HUES6 (cell line): ENCODE results near the gene ESYT1.

ENCODE experiments used
- H3K27ac ChIP-seq: 2 replicates; pipeline ENCODE4 v1.7.0; 2013; ENCODE audit warnings: low read depth, mild to moderate bottlenecking, low read length, inconsistent platforms
- H3K27me3 ChIP-seq: 2 replicates; pipeline ENCODE4 v1.6.1; 2013; ENCODE audit warnings: low read length; ENCODE audit not compliant: control insufficient read depth, insufficient read depth
- H3K36me3 ChIP-seq: 2 replicates; pipeline ENCODE4 v1.6.1; 2013; ENCODE audit warnings: low read length; ENCODE audit not compliant: control insufficient read depth, insufficient read depth
- H3K4me1 ChIP-seq: 2 replicates; pipeline ENCODE4 v1.6.1; 2013; ENCODE audit warnings: low read length; ENCODE audit not compliant: control insufficient read depth, insufficient read depth
- H3K4me3 ChIP-seq: 2 replicates; pipeline ENCODE4 v1.5.1; 2013; ENCODE audit warnings: low read depth, low read length
- H3K9ac ChIP-seq: one replicate; pipeline ENCODE4 v1.6.1; 2013; ENCODE audit warnings: mild to moderate bottlenecking, low read length
- H3K9me3 ChIP-seq: 2 replicates; pipeline ENCODE4 v1.6.1; 2013; ENCODE audit warnings: low read depth, low read length; ENCODE audit not compliant: control insufficient read depth, insufficient read depth

Gene ESYT1

GRCh38 chr12:56129206-56129941, 1.3 kb downstream of the ESYT1 start:
- Histone ChIP-seq H3K36me3 (peaks cover 41% of the 10 kb centered on the region), H3K27me3 (no peaks in the 10 kb centered on the region), H3K9me3 (no peaks in the 10 kb centered on the region), H3K4me1 (peaks cover 18% of the 10 kb centered on the region), H3K27ac (no peak overlapping the region), H3K9ac (peak overlapping the region; percentile 92), H3K4me3 (peak overlapping the region; percentile 98)

DNA sequence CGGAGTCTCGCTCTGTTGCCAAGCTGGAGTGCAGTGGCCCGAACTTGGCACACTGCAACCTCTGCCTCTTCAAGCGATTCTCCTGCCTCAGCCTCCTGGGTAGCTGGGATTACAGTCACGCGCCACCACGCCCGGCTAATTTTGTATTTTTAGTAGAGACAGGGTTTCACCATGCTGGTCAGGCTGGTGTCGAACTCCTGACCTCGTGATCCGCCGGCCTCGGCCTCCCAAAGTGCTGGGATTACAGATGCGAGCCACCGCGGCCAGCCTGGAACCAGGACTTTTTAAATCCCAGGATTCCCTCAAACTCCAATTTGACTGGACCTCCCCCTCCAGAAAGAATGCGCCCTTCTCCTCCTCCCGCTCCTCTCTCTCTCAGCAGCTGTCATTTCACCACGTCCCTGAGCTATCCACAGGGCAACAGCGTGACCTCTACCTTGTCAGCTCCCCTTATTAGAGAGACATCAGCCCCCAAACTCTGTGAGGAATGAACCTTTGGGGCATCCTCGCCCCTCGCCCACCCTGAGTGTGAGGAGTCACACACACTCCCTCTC, 2.0 kb downstream of the ESYT1 start:
- Histone ChIP-seq H3K9ac (no peak overlapping the region), H3K36me3 (peaks cover 47% of the 10 kb centered on the region), H3K27me3 (no peaks in the 10 kb centered on the region), H3K9me3 (no peaks in the 10 kb centered on the region), H3K27ac (no peak overlapping the region), H3K4me3 (peak overlapping the region; percentile 98), H3K4me1 (peaks cover 18% of the 10 kb centered on the region)

DNA sequence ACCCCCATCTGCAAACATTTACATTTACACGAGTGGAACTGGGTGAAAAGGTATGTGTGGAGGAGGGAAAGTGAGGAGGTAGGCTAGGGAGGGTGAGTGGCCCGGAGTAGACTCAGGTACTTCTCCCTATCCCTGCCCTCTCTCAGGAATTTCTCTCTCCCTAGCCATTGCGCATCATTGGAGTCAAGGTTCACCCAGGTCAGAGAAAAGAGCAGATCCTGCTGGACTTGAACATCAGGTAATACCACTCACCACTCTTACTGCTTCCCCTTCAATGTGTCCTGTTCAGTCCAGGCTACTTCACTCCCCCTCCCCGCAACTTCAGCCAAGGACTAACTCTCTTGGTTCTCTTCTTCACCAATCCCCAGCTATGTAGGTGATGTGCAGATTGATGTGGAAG, 2.8 kb downstream of the ESYT1 start:
- Histone ChIP-seq H3K27ac (no peak overlapping the region), H3K9ac (no peak overlapping the region), H3K4me1 (peaks cover 18% of the 10 kb centered on the region), H3K9me3 (no peaks in the 10 kb centered on the region), H3K27me3 (no peaks in the 10 kb centered on the region), H3K36me3 (peaks cover 50% of the 10 kb centered on the region), H3K4me3 (no peak overlapping the region)

- H3K4me3 ChIP-seq: no peak overlapping the region
- no peaks in the 10 kb centered on the region for H3K9me3 ChIP-seq
- H3K9ac ChIP-seq: no peak overlapping the region
- H3K36me3 ChIP-seq: peaks cover 88% of the 10 kb centered on the region
- no peak overlapping the region for H3K27ac ChIP-seq
- no peaks in the 10 kb centered on the region for H3K27me3 ChIP-seq
- no peaks in the 10 kb centered on the region for H3K4me1 ChIP-seq
Observed at GRCh38 chr12:56134897-56135296, 6.8 kb downstream of the ESYT1 start.

GRCh38 chr12:56137853-56138571, 9.9 kb downstream of the ESYT1 start:
- Histone ChIP-seq H3K27me3 (no peaks in the 10 kb centered on the region), H3K9ac (no peak overlapping the region), H3K27ac (no peak overlapping the region), H3K36me3 (peaks cover 86% of the 10 kb centered on the region), H3K4me3 (no peak overlapping the region), H3K9me3 (no peaks in the 10 kb centered on the region), H3K4me1 (no peaks in the 10 kb centered on the region)

- no peak overlapping the region for H3K27ac ChIP-seq
- no peak overlapping the region for H3K4me3 ChIP-seq
- no peaks in the 10 kb centered on the region for H3K9me3 ChIP-seq
- no peaks in the 10 kb centered on the region for H3K27me3 ChIP-seq
- no peaks in the 10 kb centered on the region for H3K4me1 ChIP-seq
- H3K9ac ChIP-seq: no peak overlapping the region
- H3K36me3 ChIP-seq: peaks cover 75% of the 10 kb centered on the region
Observed at GRCh38 chr12:56141946-56142784, 14.1 kb downstream of the ESYT1 start.

GRCh38 chr12:56143217-56143616, 15.2 kb downstream of the ESYT1 start:
- no peak overlapping the region for H3K4me3 ChIP-seq
- no peaks in the 10 kb centered on the region for H3K9me3 ChIP-seq
- no peaks in the 10 kb centered on the region for H3K27me3 ChIP-seq
- H3K36me3 ChIP-seq: peaks cover 64% of the 10 kb centered on the region
- H3K9ac ChIP-seq: no peak overlapping the region
- no peaks in the 10 kb centered on the region for H3K4me1 ChIP-seq
- H3K27ac ChIP-seq: no peak overlapping the region

DNA sequence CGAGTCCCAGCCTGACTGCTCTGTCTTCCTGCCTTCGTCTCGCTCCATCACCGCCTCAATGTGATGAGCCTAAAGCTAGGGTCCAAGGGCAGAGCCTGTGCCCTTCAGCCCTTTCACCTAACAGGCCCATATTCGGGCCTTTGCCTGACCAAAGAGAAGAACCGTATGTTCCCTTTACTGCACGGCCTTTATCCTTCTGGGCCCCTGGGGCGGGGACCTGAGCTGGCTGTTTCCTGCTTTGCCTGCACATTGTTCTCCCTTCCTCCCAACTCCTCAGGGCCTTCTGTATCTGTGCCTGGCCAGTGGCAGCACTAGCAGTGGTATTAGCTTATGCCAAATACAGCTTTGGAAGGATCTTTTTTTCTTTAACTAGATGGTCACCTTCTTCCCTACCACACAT, 15.8 kb downstream of the ESYT1 start:
- H3K27me3 ChIP-seq: no peaks in the 10 kb centered on the region
- H3K9ac ChIP-seq: no peak overlapping the region
- H3K27ac ChIP-seq: no peak overlapping the region
- H3K36me3 ChIP-seq: peaks cover 58% of the 10 kb centered on the region
- no peaks in the 10 kb centered on the region for H3K4me1 ChIP-seq
- H3K9me3 ChIP-seq: no peaks in the 10 kb centered on the region
- no peak overlapping the region for H3K4me3 ChIP-seq

DNA sequence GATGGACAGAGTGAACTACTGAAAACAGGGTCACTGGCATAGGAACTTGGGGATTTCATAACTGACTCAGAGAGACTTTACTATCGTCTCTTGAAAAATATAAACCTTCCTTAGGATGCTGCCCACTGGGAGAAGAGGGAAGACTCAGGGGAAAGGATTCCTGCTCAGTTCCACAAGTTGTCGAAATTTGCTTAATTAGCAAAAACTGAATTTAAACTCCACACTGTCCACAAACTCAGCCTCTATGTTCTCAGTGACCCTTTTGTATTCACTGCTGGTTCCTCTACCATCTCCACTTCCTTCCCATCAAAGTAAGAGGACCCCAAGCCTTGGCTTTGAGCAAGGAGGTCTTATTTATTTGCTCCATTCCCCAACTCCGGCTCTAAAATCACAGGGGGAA, 17.1 kb downstream of the ESYT1 start:
- no peak overlapping the region for H3K4me3 ChIP-seq
- no peaks in the 10 kb centered on the region for H3K27me3 ChIP-seq
- no peaks in the 10 kb centered on the region for H3K4me1 ChIP-seq
- H3K9me3 ChIP-seq: no peaks in the 10 kb centered on the region
- H3K9ac ChIP-seq: no peak overlapping the region
- peaks cover 46% of the 10 kb centered on the region for H3K36me3 ChIP-seq
- H3K27ac ChIP-seq: no peak overlapping the region

DNA sequence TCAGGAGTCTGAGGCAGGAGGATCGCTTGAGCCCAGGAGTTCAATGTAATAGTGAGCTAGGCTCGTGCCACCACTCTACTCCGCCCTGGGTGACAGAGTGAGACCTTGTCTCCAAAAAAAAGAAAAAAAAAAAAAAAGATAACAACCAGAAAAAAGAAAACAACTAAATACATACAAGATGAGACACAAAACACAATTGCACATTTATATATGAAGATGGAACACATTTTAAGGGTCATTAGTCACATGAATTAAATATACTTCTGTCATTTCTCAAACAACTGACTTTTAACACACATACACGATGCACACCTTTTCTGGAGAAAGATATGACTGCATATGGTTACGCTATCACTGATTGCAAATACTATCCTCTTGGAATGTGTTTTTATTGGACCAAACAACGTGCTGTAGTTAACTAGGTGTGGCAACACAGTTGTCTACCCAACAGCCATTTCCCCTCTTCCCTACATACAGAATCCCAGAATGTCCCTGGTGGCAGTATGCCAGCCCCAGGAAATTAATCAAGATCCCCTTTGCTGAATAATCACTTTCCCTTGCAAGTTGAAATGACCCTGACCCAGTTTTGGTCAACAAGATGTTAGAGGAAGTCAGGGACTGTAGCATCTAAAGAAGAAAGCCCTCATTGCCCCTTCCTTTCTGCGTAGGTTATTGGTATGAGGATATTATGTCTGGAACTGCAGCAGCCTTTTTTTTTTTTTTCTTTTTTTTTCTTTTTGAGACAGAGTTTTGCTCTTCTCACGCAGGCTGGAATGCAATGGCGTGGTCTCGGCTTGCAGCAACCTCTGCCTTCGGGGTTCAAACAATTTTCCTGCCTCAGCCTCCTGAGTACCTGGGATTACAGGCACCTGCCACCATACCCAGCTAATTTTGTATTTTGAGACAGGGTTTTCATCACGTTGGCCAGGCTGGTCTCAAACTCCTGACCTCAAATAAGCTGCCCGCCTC, 18.7 kb downstream of the ESYT1 start:
- H3K9me3 ChIP-seq: no peaks in the 10 kb centered on the region
- H3K27me3 ChIP-seq: no peaks in the 10 kb centered on the region
- H3K27ac ChIP-seq: no peak overlapping the region
- peaks cover 36% of the 10 kb centered on the region for H3K36me3 ChIP-seq
- H3K9ac ChIP-seq: no peak overlapping the region
- H3K4me1 ChIP-seq: peaks cover 4% of the 10 kb centered on the region; the same call in 1 of the 2 replicates
- H3K4me3 ChIP-seq: no peak overlapping the region
